ENCODE measurements around the gene C1orf52. TPM values are rescaled to one million over a fixed set of nuclear protein-coding genes. Genes with fewer than 3 reads are reported as not detected.
A peak's percentile ranks its signal among the peaks of the same experiment; 100 is the strongest.

The C1orf52 gene
- total and polyA plus RNA-seq, 9 of the 15 experiments (the other 6 are each of a cell fraction or from before 2014, with no cell fraction given), result 17.0 to 38.5 (median 33.0) TPM

DNA sequence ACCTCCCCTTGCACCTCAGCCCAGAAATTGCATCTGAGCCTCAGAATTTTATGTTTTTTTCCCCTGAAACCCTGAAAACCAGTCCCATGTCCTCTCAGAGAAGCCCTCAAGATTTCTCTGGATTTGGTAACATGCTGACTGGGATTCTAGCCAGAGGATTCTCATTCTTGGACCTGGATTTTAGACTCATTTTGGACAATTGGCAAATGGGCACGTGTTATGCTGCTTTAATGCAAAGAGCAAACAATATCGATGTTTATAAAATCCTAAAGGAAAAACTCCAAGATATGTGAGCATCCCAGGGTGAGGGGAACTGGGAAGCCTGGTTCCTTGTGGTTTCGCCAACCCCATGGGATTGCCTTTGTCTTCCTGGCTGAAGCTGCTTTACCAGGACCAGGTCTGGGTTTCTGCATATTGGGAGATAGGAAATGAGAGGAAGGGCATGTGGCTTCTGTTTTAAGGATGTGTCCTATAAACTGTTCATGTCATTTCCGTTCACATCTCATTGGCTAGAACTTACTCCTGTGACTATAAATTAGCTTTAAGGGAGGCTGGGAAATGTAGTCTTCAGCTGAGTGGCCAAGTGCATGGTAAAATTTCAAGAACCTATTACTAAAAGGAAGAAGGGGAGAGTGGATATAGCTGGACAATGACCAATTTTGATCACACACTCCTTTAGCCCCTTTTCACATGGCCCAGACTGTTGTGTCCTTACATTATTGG is 44.1 kb upstream of the C1orf52 start (continued):
- TF ChIP-seq, protein P1, sequence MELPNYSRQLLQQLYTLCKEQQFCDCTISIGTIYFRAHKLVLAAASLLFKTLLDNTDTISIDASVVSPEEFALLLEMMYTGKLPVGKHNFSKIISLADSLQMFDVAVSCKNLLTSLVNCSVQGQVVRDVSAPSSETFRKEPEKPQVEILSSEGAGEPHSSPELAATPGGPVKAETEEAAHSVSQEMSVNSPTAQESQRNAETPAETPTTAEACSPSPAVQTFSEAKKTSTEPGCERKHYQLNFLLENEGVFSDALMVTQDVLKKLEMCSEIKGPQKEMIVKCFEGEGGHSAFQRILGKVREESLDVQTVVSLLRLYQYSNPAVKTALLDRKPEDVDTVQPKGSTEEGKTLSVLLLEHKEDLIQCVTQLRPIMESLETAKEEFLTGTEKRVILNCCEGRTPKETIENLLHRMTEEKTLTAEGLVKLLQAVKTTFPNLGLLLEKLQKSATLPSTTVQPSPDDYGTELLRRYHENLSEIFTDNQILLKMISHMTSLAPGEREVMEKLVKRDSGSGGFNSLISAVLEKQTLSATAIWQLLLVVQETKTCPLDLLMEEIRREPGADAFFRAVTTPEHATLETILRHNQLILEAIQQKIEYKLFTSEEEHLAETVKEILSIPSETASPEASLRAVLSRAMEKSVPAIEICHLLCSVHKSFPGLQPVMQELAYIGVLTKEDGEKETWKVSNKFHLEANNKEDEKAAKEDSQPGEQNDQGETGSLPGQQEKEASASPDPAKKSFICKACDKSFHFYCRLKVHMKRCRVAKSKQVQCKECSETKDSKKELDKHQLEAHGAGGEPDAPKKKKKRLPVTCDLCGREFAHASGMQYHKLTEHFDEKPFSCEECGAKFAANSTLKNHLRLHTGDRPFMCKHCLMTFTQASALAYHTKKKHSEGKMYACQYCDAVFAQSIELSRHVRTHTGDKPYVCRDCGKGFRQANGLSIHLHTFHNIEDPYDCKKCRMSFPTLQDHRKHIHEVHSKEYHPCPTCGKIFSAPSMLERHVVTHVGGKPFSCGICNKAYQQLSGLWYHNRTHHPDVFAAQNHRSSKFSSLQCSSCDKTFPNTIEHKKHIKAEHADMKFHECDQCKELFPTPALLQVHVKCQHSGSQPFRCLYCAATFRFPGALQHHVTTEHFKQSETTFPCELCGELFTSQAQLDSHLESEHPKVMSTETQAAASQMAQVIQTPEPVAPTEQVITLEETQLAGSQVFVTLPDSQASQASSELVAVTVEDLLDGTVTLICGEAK (IDR thresholded peaks at IDR 0.05), result 0 out of 2 replicates have a peak, but pooled peaks have one; percentile 37
- TF ChIP-seq, protein P1 (CRISPR knock-in tag; IDR thresholded peaks at IDR 0.05), result no peak
- TF ChIP-seq ARID1B (IDR thresholded peaks at IDR 0.05), result no peak
- TF ChIP-seq HCFC1 (IDR thresholded peaks at IDR 0.05; ENCODE audit: low read depth, low read length), result peak; percentile 71
- peak; percentile 59; the same call in 1 of the 2 replicates for TF ChIP-seq L3MBTL2 (IDR thresholded peaks at IDR 0.05)
- no peak for TF ChIP-seq ZNF778 (CRISPR knock-in tag; IDR thresholded peaks at IDR 0.05)
- TF ChIP-seq BRD4 (IDR thresholded peaks at IDR 0.05), result no peak
- TF ChIP-seq TBL1XR1 (IDR thresholded peaks at IDR 0.05; ENCODE audit: low read length in 2 of 2), result no peak
- no peak for TF ChIP-seq NR2C1 (IDR thresholded peaks at IDR 0.05)
- TF ChIP-seq NR2C1 (tag; IDR thresholded peaks at IDR 0.05), result peak; percentile 31; the same call in 1 of the 2 replicates
- no peak for TF ChIP-seq RFX7 (CRISPR knock-in tag; IDR thresholded peaks at IDR 0.05)
- no peak for TF ChIP-seq ZFX (CRISPR knock-in tag; IDR thresholded peaks at IDR 0.05)
- TF ChIP-seq, protein P2, sequence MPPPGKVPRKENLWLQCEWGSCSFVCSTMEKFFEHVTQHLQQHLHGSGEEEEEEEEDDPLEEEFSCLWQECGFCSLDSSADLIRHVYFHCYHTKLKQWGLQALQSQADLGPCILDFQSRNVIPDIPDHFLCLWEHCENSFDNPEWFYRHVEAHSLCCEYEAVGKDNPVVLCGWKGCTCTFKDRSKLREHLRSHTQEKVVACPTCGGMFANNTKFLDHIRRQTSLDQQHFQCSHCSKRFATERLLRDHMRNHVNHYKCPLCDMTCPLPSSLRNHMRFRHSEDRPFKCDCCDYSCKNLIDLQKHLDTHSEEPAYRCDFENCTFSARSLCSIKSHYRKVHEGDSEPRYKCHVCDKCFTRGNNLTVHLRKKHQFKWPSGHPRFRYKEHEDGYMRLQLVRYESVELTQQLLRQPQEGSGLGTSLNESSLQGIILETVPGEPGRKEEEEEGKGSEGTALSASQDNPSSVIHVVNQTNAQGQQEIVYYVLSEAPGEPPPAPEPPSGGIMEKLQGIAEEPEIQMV (tag; conservative IDR thresholded peaks at IDR 0.05; ENCODE audit: low read depth), result no peak
- peak; percentile 58; the same call in 1 of the 2 replicates for TF ChIP-seq ZNF143 (CRISPR knock-in tag; IDR thresholded peaks at IDR 0.05)
- TF ChIP-seq, protein P3, sequence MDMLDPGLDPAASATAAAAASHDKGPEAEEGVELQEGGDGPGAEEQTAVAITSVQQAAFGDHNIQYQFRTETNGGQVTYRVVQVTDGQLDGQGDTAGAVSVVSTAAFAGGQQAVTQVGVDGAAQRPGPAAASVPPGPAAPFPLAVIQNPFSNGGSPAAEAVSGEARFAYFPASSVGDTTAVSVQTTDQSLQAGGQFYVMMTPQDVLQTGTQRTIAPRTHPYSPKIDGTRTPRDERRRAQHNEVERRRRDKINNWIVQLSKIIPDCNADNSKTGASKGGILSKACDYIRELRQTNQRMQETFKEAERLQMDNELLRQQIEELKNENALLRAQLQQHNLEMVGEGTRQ (CRISPR knock-in tag; IDR thresholded peaks at IDR 0.05), result 0 out of 2 replicates have a peak, but pooled peaks have one; percentile 8
